NAMALWA (cell line): ENCODE measurements around the gene SEMA3G.

Experiments
- DNase-seq: peaks from one replicate; pipeline ENCODE4 v3.0.0-alpha.2; 2015; ENCODE audit warnings: low spot score

The SEMA3G gene

DNA sequence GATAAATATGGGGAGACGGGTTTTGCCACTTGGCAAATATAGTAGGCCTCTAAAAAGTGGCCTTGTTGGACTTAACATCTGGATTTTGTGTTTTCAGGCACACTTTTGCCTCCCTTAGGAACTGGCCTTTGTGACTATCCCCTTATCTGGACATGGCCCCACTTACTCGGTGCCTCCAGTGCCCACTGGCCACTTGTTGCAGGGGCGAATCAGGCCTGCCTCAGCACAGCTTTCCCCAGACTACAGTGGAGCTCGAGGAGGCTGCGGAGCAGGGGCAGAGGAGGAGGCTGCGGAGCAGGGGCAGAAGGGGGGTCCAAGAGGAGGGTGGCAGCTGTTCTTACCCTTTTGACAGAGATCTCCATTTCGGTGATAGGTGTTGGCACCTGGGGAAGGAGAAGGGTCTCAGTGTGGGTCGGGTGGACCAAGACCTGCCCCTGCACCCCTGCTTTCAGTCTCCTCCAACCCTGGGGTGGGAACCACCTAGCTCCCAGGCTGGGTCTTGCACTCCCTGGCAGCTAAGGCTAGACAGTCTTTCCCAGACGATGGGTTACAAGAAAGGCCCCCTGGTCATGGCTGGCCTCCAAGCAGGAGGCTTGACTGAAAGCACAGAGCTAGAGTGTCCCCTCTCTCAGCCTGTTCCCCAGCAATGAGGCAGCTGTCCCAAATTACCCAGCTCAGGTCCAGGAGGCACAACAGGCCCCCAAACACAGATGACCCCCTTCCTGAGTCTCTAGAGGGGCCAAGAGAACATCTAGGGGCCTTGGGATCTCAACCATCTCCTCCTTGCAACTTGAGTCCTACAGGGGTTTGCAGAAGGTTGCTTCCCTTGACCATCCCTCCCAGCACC is 6.1 kb downstream of the SEMA3G start:
- no peak for DNase-seq

DNA sequence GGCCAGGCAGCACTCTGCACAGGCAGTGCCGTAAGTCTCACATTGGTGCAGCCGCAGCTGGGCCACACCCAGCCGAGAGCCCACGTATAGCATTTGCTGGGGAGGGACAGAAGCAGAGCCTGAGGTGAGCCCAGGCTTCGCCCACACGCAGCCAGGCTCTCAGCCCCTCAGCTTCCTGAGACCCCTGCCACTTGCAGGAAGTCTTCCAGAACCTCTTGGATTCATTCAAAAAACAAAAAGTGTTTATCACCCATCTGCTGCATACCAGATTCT is 6.9 kb downstream of the SEMA3G start:
- DNase-seq, result no peak

DNA sequence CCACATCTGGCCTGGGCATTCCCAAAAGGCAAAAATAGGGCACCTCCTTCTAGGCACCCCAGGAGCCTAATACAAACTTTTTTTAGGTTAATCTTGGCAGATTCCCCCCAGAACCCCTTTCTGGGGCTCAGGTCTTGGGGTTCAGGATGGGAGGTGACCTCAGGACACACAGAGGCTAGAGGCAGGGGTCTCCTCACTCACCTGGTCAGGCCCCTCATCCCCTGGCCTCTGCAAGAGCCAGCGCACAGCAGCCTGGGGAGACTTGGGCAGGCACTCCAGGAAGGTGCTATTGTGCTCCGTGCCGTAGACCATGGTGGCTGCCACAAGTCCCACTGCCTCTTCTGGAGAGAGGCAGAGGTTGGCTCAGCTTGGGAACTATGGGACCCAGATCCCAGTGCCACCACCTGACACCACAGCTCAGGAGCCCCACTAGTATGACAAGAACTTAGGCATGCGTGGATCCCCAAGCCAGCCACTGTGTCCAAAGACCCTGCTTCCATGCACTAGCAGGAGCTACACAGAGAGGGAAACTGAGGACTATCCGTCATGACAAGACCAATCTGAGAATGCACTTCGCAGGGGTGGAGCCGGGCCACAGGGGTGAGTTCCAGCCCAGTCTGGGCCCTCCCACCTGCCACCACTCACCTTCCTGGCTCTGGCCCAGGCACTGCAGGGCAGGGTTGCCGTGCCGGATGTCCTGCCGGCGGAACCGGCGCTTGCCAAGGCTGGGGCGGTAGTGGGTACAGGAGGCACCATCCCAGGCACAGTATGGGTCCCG is 7.4 kb downstream of the SEMA3G start:
- no peak for DNase-seq

DNA sequence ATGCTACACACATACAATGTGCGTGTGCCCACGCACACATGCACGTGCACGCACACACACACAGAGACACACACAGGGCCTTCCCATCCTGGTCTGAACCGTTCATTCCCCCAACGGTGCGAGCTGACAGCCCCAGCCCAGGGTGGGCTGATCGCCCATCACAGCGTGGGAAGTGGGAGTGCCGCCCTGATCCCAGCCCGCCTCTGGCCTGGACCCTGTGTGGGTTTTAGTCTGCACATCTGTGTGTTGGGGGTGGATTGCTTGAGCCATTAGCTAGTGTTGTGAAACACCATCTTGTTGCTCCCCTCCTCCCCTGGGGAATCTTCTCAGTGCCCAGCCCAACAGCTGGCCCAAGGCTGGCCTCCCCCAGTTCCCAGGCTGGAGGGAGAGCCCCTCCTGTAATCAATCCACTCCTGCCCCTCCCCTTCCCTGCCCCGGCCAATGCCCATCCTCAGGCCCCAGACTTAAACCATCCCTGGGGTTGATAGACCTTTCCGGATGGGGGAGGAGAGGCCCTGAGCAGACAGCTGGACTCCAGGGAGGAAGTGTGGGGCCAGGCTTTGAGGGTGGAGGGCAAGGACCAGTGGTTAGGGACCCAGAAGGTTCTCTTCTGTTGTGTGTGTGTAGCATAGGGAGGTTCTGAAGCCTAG is 8.3 kb downstream of the SEMA3G start:
- no peak for DNase-seq

DNA sequence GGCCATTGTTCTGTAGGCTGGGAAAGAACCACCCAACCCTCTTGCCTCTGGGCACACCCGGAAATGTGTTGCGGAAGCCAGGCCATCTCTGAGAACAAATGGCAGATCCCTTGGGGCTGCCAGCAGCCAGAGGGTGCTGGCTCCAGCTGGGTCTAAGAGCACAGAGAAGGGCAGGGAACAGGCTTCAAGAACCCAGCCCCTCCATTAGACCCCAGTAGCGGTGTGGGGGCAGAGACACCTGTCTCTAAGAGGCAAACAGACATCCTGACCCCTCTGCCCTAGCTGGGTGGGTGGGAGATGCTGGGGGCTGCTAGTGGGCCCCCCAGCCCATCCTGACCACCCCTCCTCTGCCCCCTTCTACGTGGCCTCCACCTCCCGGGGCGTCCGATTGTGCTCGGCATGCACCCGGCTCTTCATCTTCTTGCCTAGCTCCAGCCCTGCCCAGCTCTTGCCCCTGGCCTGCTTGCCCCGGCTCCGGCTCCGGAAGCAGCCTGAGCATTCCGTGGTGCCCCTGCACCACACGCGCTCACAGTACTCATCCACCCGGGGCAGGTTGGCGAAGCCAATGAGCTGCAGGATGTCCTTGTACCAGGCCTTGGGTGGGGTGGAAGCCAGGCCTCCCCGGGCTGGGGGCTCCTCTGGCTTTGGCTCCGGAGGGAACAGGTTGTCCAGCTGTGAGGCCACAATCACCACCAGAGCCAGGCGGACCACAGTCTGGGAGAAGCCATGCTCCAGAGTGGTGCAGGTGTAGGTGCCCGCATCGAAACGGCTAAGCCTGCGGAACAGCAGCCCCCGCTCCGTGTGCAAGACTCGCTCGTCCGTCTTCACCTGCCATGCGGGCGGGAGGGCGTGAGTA is 9.4 kb downstream of the SEMA3G start:
- no peak for DNase-seq

DNA sequence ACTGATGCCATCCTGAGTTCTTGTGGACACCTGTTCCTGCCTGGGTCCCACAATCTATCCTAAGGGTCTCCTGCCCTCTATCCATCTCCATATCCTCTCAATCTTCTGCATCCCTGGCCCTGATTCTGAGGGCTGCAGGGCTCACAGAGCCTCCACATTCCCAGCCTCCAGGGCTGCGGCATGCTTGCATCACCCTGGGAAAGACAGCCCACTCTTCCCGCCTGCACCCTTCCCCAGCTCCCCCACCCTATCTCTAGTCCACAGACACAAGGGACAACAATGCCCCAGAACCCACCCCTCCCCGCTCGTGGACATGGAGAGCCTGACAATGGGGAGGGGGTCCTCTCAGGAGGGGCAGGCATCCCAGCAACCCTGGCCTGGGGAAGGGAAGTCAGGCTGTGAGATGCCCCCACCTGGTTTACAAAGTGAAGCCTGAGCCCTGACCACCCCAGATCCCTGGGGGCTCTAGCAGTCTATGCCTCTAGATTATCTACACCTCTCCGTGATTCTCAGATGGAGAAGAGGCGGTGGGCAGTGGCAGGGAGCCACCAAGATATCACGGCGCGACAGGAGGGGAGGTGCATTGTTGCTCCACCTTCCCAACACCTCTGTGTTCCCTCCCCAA is 10.3 kb downstream of the SEMA3G start:
- no peak for DNase-seq

DNA sequence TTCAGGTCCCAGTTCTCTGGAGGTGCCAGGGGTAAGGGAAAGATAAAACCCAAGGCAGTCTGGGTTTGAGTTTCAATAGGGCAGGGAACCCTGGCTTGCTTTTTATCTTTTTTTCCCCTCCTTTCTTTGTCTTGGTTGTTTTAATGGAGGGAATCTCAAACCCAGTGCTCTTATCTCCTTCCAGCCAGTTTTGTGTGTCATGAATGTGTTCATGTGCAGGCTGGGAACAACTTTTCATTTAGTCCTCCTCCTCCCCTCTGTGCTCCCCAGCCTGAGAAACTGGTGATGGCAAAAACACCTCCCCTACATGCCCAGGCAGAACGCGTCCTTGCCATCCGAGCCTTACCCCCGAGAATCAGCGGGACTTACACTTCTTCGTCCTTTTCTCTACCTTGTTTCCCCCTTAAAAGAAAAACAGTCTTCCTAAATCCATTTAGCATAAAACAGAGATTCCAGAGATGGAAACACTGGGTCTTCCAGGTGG is 10.9 kb downstream of the SEMA3G start:
- DNase-seq, result no peak

DNA sequence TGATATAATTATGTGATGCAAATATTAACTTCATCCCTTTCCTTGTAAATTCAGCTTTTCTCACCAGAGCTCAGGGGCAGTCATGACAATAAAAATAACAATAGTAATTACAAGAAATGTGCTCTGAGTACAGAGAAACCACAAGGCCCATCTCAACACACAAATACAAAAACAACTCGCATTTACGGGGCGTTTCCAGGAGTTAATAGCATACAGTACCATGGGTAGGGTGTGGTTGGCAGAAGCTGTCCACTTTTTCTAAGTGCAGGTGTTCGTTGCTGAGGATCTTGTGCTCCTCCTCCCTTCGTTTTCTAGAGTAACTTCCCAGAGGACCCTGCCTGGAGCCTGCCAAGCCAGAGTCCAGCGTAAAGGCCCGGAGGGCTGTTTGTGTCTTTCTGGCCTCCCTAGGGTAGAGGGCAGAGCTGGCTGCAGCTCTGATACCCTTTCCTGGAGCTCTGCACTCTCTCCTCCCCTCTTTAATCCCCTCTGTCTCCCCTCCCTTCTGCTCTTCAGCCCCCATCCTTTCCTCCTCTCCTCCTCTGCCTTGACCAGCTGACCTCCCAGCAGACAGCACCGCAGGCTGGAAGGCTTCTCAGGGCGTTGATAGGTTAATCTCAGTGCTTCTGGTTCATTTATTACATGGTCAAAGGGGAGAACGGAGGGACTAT is 11.4 kb downstream of the SEMA3G start:
- DNase-seq, result no peak

DNA sequence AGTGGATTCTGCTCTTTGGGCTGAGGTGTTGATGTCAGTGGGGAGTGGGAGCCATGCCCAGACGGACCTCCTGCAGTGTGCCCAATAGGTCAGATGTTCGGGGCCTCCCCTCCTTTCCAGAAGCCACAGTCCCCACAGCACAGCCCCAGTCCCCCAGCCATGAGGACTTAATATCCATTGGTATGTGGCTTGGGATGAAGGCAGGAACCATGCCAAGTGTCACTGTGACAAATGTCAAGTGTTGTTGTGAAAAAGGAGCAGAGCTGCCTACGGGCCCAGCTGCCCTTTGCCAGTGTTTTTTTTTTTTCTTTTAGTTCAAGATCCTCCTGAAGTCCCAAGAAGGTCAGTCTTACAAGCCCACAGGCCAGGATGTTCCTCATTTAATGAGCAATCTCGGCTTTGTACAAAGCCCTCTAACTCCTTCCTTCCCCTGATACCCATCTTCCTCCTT is 12.2 kb downstream of the SEMA3G start:
- DNase-seq, result no peak

DNA sequence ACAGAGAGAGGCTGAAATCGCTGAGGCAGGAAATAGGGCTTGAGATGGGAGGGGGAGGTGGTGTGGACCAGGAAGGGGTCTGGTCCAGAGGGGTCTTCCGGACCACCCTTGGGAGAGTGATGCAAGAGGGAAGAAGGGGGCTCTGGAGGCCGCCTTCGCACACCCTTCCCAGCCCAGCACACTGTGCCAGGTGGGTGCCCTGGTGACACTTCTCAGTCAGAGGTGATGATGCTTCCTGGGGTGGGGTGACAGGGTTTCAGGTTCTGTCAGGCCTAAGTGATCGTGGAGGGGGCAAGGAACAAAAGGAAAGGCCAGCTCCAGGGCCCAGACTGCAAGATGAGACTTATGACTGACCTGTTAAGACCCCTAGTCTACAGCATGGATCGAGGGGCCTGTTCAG is 12.7 kb downstream of the SEMA3G start:
- DNase-seq, result no peak

DNA sequence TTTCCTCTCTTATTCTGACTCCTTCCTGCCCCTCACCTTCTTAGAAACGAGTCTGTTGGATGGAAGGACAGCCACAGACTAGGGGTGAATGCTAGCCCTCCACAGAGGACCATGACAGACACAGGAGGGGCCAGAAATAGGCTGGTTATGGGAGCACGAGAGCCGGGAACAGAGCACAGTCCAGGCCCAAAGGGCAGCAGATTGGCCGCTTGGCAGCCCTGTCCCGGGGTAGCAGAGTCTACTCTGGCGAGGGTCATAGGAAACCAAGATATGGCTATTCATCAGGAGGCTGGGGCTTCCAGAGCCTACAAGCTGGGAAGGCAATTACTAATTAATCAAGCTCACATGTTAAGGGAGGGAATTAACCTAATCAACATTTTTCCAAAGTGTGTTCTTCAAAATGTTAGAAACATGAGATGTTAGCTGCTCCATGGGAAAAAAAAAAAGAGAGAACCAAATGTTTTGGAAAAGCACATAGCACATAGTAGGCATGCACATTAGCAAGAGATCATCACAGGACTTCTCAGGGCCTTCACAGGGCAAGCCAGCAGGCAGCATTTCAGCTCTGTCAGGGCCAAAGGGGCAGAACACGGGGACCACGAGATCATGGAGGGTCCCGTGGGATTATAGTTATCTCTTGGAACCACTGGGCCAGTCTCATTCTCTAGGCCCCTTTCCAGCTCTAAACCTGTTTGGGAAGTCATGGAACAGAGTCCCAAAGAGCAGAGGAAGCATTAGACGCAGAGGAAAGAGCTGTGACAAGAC is 13.3 kb downstream of the SEMA3G start:
- DNase-seq, result no peak

DNA sequence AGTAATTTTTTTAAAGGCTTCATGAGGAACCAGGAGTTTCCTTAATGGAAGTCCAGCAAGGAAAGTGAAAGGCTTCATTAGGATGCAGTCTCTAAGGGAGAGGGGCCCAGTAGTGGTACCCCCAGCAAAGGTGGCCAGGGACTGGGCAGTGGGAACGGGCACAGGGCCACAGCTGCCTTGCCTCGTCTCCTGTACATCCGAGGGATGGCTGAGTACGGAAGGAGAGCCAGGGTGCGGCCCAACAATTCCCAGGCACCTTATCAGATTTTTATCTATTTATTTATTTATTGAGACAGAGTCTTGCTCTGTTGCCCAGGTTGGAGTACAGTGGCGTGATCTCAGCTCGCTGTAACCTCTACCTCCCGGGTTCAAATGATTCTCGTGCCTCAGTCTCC is 14.5 kb downstream of the SEMA3G start:
- DNase-seq, result no peak

DNA sequence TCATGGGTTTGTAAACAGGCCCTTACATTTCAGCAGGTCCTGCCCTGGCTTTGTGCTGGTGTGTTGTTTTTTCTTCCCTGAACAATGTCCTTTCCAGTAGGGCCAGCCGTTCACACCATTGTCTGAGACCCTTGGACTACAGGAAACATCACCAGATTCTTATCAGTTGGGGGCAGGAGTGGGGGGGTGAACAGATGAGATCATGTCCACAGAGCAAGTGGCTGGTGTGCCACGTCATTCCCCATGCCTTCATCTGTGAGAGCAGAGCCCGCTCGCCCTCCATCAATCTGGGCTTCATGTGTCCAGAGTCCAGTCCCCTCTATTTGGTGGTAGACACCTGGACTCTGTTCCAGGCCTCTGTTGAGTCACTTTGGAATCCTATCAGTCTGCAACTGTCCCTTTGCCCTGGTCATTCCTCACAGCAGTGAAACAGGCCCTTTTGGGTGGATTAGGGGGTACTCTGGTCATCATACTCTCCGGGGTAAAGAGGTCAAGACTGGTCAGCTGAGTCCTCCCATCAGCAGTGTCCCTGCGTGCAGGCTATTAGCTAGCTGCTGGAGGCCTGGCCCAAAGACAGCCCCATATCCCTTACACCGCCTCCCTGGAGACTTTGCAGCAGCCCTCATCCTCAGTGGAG is 15.0 kb downstream of the SEMA3G start:
- no peak for DNase-seq

DNA sequence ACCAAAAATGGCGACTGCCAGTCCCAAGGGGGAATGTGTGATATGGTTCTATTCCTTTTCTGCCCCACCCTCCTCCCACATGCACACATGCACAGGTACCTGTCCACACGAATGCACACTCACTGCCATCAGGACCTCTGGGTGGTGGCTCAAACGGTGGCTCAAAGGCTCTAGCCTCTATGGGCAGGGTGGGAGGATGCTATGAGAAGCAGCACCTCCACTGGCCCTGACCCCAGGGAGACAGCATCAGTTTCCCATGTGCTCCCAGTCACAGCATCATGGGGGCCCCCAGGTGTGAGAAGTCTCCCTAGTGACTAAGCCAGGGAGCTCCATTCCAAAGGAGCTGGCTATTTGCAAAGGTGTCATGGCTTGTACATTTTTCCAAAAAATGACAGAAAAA is 15.9 kb downstream of the SEMA3G start:
- no peak for DNase-seq

DNA sequence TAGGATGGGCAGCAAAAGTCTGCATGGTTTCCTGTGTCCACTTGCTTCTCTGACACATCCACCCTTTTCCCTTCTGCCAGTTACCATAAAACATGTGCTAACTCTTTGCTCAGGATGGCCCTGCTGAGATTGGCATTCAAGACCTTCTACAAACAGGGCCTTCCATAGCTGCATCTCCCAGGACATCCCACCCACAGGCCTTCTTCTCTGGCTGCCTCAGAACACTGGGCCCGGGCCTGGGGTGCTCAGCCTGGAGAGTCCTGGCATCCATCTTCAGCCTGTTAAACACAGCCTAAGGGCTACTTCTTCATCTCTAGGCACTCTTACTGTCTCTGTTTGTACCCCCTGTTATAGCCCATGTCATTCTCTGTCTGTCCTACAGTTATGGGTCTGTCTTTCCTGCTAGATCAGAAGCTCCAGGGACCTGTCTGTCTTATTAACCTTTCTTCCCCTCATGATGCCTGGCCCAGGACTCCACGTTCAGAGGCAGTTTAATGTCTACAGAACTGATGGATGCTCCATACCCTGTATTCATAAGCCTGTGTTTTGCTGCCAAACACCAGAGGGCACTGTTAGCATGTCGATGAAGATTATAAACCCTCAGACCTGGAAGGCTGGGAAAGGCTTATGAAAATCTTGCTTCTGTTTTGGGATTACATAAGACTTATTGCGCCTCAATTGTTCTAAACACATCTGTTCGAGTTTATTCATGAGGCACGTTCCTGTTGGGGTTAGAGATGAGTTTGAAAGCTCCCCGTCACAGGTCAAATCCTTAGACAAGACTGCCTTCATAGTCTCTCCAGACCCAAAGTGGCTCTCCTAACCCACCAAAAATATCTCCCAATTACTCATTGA is 16.5 kb downstream of the SEMA3G start:
- peak; percentile 53 for DNase-seq

DNA sequence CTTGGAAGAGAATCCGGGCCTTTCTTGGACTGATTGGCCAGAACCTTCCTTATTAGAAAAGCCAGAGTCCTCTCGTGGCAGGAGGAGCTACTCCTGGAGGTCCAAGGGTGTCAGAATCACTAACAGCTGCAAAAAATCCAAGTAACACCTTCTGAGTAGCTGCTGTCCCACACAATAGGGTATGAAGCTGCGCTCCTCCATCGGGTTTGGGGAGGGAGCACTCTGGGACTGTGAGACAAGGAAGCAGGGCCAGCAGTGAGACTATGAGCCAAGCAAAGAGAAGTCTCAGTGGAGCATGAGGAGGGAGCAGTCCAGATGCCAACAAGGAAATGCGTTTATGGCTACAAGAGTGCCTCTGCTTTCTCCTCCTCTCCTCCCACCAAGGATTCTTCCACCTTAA is 21.7 kb downstream of the SEMA3G start:
- DNase-seq, result no peak

DNA sequence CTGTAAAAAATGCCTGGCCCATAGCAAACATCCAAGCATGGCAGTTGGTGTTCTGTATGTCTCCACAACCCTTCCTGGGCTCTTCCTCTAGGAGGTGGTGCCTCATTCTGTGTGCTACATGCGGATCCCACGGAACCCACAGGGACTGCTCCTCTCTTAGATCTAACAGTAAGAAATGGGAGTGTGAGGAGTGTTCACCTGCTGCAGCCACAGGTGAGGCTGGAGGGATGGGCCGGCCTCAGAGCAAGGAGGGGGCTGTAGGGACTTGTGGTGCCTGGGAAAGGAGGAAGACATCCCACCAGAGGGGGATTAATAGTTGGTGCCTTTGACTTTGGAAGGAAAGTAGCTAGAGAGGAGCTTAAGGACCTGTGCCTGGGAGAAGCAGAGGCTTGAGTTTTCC is 22.2 kb downstream of the SEMA3G start:
- DNase-seq, result no peak

DNA sequence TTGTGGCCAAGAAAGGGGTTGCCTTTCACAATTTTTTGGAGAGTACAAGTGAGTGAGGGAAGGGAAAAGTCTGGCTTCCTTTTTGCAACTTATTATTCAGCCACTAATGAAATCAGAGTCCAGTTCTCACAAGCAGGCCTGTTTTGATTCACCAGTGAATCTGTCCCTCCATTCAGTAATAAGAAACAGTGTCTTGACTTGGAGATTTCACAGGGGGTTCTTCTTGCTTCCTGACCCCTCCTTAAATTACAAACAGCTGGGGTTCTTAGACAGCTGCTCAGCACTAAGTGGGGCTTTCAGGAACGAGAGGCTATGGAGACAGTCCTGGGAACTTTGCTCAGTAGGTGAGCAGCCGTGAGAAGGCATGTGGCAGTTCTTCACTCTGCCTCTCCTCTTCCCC is 24.5 kb downstream of the SEMA3G start:
- DNase-seq, result no peak

DNA sequence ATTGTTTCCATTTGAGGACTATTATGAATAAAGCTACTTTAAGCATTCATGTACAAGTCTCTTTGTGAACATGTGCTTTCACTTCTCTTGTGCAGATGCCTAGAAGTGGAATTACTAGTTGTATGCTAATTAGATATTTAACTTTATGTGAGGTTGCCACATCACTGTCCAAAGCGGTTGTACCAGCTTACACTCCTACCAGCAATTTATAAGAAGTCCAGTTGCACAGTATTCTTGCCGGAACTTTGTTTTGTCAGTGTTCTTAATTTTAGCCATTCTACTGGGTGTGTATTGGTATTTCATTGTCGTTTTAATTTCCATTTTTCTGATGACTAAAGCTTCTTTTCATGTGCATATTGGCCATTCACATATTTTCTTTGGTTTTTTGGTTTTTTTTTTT is 29.1 kb downstream of the SEMA3G start:
- DNase-seq, result no peak
